ENCODE results near the gene ZDHHC7. TPM values are rescaled to one million over a fixed set of nuclear protein-coding genes. Genes with fewer than 3 reads are reported as not detected.

The ZDHHC7 gene
- total RNA-seq, 1 donor from 2014 or later: 26.9 TPM

- peaks cover 2% of the 10 kb centered on the region for H3K36me3 Mint-ChIP-seq (ENCODE audit: low read depth)
- ChIA-PET POLR2A (interaction anchor here (0.5 to 4.2 kb wide), 9 partner anchors 9 to 882 kb away, joined by 3 to 51 read pairs (median 5); partner anchors contain the start of genes DNAAF1, HSDL1 and ZDHHC7), CTCF (interaction anchor here (0.8 to 1.8 kb wide), 4 partner anchors 17 to 911 kb away, joined by 3 to 8 read pairs (median 4); partner anchors contain the start of gene MBTPS1)
- TF ChIP-seq, protein P1, sequence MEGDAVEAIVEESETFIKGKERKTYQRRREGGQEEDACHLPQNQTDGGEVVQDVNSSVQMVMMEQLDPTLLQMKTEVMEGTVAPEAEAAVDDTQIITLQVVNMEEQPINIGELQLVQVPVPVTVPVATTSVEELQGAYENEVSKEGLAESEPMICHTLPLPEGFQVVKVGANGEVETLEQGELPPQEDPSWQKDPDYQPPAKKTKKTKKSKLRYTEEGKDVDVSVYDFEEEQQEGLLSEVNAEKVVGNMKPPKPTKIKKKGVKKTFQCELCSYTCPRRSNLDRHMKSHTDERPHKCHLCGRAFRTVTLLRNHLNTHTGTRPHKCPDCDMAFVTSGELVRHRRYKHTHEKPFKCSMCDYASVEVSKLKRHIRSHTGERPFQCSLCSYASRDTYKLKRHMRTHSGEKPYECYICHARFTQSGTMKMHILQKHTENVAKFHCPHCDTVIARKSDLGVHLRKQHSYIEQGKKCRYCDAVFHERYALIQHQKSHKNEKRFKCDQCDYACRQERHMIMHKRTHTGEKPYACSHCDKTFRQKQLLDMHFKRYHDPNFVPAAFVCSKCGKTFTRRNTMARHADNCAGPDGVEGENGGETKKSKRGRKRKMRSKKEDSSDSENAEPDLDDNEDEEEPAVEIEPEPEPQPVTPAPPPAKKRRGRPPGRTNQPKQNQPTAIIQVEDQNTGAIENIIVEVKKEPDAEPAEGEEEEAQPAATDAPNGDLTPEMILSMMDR (IDR thresholded peaks at IDR 0.05): no peak
- intact Hi-C loops (cut with micrococcal nuclease): loop anchor here (1.0 to 10.0 kb wide), 7 partner anchors 16 to 1223 kb away; partner anchors contain the start of genes C16orf74, HSBP1, MEAK7 and TAF1C
- peaks cover 11% of the 10 kb centered on the region for H3K27me3 Mint-ChIP-seq
- H3K9me3 Mint-ChIP-seq: peaks cover 3% of the 10 kb centered on the region
- H3K4me1 Mint-ChIP-seq: peaks cover 42% of the 10 kb centered on the region
- H3K4me3 Mint-ChIP-seq: peak within 1 kb of the TSS; percentile 89
- H3K27ac Mint-ChIP-seq: peak within 1 kb of the TSS; percentile 88
- ATAC-seq (ENCODE audit: low read depth) (peak; percentile 87), DNase-seq (peak; percentile 99)
These were observed 16.1 kb upstream of the ZDHHC7 start, which contains the start of gene KIAA0513 for GRCh38 chr16:85027349-85027957. TSS of gene KIAA0513 (plus strand) at chr16:85027795. CDS start at chr16:85067072, 39,277 bp downstream.

GRCh38 chr16:85026703-85027102 is 15.4 kb upstream of the ZDHHC7 start:
- DNase-seq (no peak), ATAC-seq (ENCODE audit: low read depth) (no peak)
- peaks cover 3% of the 10 kb centered on the region for H3K9me3 Mint-ChIP-seq
- peaks cover 2% of the 10 kb centered on the region for H3K36me3 Mint-ChIP-seq (ENCODE audit: low read depth)
- TF ChIP-seq, protein P1 (IDR thresholded peaks at IDR 0.05): no peak
- H3K27ac Mint-ChIP-seq: peak overlapping the region; percentile 62
- peaks cover 42% of the 10 kb centered on the region for H3K4me1 Mint-ChIP-seq
- ChIA-PET CTCF (interaction anchor here (0.8 to 1.8 kb wide), 2 partner anchors 16 to 60 kb away, joined by 3 to 8 read pairs; no protein-coding TSS in a partner anchor), POLR2A (interaction anchor here (0.6 to 4.2 kb wide), 6 partner anchors 9 to 54 kb away, joined by 3 to 51 read pairs (median 6); partner anchors contain the start of gene ZDHHC7)
- peaks cover 11% of the 10 kb centered on the region for H3K27me3 Mint-ChIP-seq
- H3K4me3 Mint-ChIP-seq: peak overlapping the region; percentile 73
- intact Hi-C loops (cut with micrococcal nuclease): loop anchor here (1.0 to 10.0 kb wide), 7 partner anchors 15 to 1222 kb away; partner anchors contain the start of genes C16orf74, HSBP1, MEAK7 and TAF1C

DNA sequence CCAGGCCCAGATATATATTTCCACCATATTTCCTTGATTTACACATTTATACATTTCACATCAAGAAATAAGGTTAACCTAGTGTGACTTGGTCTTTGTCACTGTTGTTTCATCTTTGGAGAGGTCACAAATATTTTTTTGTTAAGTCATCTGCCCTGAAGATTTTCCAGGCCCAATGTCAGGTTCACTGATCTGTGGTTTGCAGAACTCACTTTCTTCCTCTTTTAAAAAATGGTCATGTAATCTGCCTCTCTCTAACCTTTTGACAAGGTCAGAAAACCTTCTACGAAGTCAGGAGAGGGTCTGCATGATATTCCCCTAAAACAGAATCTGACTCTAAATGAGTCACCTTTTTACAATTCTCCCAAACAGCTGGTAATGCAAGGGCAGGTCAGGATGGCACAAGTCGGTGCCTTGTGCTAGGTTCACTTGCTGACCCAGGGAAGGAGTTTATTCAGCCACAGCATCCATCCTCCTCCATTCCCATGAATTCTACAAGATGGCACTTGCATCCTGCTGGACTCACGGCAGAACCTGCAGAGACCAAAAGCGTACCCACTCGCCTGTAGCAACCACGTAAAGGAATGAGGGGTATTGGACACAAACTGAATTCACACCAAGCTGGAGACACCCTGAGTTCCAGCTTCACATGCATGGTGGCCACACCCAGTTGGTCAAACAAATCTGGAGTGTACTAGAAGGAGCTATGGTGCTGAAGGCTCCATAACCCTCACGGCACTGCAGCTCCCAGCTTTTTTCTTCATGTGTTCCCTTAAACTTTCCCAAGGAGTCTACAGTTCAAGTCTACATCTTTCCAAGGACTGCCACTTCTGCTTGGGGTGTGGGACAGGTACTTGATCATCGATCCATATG is 14.7 kb upstream of the ZDHHC7 start:
- DNase-seq (no peak), ATAC-seq (ENCODE audit: low read depth) (no peak)
- peak overlapping the region; percentile 62 for H3K27ac Mint-ChIP-seq
- intact Hi-C loops (cut with micrococcal nuclease): loop anchor here (5.0 to 10.0 kb wide), 6 partner anchors 61 to 1221 kb away; partner anchors contain the start of genes C16orf74, HSBP1, MEAK7 and TAF1C
- H3K4me1 Mint-ChIP-seq: peaks cover 42% of the 10 kb centered on the region
- H3K36me3 Mint-ChIP-seq (ENCODE audit: low read depth): peaks cover 2% of the 10 kb centered on the region
- CTCF ChIA-PET: interaction anchor here (1.8 kb wide), 1 partner anchor 61 kb away, joined by 8 read pairs; no protein-coding TSS in a partner anchor
- H3K27me3 Mint-ChIP-seq: peaks cover 11% of the 10 kb centered on the region
- TF ChIP-seq, protein P1 (IDR thresholded peaks at IDR 0.05): no peak
- H3K9me3 Mint-ChIP-seq: peaks cover 3% of the 10 kb centered on the region
- POLR2A ChIA-PET: interaction anchor here (4.2 kb wide), 1 partner anchor 15 kb away, joined by 51 read pairs; the partner anchor contains the start of gene ZDHHC7
- peak overlapping the region; percentile 57 for H3K4me3 Mint-ChIP-seq

DNA sequence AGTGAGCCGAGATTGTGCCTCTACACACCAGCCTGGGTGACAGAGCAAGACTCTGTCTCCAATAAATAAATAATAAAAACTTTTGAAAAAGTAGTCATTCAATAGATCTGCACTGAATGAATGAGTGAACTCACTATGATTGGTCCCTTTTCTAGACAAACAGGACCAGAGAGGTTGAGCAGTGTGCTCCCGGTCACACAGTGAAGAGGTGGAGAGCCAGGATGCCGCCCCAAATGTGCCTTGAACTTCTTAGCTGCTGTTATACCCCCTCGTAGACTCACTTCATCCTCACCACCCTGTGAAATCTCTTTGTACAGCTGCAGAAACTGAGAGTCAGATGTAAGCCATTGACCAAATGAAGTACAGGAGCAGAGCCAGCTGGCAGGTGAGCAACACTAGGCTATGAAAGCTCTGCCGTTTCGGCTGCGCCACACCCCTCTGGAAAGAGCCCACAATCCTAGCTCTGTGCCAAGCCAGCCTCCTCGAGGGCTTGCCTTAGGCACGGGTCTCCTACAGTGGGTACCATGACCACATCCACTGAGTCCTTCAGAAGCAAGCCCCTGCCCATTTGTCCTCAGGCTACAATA is 8.4 kb upstream of the ZDHHC7 start:
- TF ChIP-seq, protein P1 (IDR thresholded peaks at IDR 0.05): no peak
- ChIA-PET CTCF (no interaction called here), POLR2A (no interaction called here)
- intact Hi-C loops (cut with micrococcal nuclease): loop anchor here (10.0 kb wide), 1 partner anchor 1215 kb away; the partner anchor contains the start of gene HSBP1
- Mint-ChIP-seq H3K27me3 (peaks cover 12% of the 10 kb centered on the region), H3K36me3 (ENCODE audit: low read depth) (no peaks in the 10 kb centered on the region), H3K4me3 (no peak overlapping the region), H3K27ac (no peak overlapping the region), H3K4me1 (no peaks in the 10 kb centered on the region), H3K9me3 (peaks cover 3% of the 10 kb centered on the region)
- no peak for ATAC-seq (ENCODE audit: low read depth)
- DNase-seq: no peak

Measured in activated B cell treated with CpG ODN at 0.5 μM for 24 hours (primary cell).